HG03439 (cell line): ENCODE measurements around the gene AP1S1.
"Not testable (repeated sequence)": the region's sequence is repeated elsewhere in the genome, so short reads cannot be mapped to it uniquely, and the experiment has no call there.

Experiments used
- ATAC-seq: cut with Tn5 transposase; IDR thresholded peaks from one replicate; pipeline ENCODE4 v1.9.1; 2021; ENCODE audit warnings: mild to moderate bottlenecking, moderate library complexity; ENCODE audit not compliant: unreplicated experiment

The AP1S1 gene

DNA sequence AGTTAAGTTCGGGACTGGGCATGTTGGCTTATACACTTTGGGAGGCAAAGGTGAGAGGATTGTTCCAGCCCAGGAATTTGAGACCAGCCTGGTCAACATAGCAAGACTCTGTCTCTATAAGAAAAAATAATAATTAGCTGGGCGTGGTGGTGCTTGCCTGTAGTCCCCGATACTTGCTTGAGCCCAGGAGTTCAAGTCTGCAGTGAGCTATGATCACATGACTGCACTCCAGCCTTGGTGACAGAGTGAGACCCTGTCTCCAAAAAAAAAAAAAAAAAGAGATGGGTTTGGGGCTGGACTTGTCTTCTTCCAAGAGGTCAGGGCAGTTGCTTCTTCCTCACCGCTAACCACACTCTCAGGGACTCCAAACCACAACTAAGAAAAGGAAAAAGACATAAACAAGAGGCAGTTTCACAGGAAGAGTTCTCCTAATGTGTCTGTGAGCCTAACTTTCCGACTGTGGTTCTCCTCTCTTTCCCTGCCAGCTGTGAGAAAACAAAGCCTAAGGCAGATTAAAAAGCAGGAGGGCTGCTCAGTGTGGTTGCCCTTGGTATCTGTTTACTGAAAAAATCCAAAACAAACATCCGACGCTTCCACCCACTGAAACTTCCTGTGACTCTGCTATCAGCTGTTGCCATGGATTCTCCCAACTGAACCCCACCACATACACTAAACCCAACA lies 29.8 kb upstream of the AP1S1 start:
- ATAC-seq: no peak

DNA sequence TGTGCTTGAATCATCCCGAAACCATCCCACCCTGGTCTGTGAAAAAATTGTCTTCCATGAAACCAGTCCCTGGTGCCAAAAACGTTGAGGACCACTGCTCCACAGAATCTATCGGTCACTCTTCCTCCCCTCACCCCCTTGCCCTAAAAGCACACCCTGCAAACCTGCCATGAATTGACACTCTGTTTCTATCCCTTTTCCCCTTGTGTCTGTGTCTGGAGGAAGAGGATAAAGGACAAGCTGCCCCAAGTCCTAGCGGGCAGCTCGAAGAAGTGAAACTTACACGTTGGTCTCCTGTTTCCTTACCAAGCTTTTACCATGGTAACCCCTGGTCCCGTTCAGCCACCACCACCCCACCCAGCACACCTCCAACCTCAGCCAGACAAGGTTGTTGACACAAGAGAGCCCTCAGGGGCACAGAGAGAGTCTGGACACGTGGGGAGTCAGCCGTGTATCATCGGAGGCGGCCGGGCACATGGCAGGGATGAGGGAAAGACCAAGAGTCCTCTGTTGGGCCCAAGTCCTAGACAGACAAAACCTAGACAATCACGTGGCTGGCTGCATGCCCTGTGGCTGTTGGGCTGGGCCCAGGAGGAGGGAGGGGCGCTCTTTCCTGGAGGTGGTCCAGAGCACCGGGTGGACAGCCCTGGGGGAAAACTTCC lies 28.2 kb upstream of the AP1S1 start:
- no peak for ATAC-seq

DNA sequence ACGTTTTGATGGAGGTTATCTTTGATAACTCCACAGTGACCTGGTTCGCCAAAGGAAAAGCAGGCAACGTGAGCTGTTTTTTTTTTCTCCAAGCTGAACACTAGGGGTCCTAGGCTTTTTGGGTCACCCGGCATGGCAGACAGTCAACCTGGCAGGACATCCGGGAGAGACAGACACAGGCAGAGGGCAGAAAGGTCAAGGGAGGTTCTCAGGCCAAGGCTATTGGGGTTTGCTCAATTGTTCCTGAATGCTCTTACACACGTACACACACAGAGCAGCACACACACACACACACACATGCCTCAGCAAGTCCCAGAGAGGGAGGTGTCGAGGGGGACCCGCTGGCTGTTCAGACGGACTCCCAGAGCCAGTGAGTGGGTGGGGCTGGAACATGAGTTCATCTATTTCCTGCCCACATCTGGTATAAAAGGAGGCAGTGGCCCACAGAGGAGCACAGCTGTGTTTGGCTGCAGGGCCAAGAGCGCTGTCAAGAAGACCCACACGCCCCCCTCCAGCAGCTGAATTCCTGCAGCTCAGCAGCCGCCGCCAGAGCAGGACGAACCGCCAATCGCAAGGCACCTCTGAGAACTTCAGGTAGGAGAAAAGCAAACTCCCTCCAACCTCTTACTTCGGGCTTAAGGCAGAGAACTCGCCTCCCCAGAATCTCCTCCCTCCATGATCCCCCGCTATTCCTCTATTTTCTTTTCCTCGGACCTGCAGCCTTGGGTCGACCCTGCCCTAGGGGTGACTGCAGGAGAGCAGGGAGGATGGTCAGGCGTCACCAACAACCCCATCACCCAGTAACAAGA lies 27.4 kb upstream of the AP1S1 start, which contains the start of gene SERPINE1:
Gene SERPINE1 (plus strand): TSS at position 454 of the 809 bp plus-strand sequence. CDS start 1,290 bp downstream, outside the sequence.
- no peak for ATAC-seq

DNA sequence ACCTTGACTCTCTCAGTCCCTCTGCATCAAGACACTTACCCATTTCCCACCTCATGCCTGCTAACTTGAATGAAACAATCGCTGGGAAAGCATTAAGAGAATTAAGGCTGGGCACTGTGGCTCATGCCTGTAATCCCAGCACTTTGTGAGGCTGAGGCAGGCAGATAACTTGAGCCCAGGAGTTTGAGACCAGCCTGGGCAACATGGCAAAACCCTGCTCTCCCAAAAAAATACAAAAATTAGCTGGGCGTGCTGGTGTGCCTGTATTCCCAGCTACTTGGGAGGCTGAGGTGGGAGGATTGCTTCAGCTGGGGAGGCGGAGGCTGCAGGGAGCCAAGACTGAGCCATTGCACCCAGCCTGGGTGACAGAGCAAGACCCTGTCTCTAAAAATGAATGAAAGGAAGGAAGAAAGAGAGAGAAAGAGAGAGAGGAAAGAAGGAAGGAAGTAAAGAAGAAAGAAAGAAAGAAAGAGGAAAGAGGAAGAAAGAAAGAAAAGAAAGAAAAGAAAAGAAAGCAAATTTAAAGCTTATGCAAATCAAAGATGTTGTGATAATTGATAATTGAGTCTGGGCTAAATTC lies 26.7 kb upstream of the AP1S1 start:
- no peak for ATAC-seq

DNA sequence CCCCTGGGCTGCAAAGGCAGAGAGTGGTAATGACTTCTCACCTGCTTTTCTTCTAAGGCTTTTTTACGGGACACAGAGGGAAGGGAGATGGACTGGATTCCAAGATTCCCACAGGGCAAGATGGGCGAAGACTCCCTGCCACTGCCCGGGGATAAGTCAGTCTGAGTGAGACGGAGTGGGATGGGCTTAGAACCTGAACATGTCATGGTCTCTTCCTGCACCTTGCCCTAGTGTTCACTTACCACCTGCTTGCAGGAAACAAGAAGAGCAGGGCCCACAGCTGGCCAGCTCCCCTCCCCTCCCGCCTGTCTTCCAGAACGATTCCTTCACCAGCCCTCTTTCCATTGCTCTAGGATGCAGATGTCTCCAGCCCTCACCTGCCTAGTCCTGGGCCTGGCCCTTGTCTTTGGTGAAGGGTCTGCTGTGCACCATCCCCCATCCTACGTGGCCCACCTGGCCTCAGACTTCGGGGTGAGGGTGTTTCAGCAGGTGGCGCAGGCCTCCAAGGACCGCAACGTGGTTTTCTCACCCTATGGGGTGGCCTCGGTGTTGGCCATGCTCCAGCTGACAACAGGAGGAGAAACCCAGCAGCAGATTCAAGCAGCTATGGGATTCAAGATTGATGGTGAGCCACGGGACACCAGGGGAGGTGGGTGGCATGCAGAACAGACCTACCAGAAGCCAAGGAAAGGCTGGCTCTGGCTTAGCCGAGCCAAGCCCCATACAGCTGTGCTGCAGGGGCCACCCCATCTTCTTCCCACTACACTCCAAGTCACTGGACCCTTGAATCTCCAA lies 26.0 kb upstream of the AP1S1 start:
- no peak for ATAC-seq

DNA sequence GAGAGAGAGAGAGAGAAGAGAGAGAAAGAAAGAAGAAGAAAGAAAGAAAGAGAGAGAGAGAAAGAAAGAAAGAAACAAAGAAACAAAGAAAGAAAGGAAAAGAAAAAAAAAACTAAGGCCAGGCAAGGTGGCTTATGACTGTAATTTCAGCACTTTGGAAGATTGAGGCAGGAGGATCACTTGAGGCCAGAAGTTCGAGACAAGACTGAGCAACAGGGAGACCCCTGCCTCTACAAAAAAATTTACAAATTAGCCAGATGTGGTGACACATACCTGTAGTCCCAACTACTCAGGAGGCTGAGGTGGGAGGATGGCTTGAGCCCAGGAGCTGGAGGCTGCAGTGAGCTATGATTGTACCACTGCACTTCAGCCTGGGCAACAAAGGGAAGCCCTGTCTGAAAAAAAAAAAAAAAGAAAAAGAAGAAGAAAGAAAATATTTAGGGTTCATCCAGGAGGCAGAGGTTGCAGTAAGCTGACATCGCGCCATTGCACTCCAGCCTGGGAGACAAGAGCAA lies 24.6 kb upstream of the AP1S1 start:
- ATAC-seq: no peak

DNA sequence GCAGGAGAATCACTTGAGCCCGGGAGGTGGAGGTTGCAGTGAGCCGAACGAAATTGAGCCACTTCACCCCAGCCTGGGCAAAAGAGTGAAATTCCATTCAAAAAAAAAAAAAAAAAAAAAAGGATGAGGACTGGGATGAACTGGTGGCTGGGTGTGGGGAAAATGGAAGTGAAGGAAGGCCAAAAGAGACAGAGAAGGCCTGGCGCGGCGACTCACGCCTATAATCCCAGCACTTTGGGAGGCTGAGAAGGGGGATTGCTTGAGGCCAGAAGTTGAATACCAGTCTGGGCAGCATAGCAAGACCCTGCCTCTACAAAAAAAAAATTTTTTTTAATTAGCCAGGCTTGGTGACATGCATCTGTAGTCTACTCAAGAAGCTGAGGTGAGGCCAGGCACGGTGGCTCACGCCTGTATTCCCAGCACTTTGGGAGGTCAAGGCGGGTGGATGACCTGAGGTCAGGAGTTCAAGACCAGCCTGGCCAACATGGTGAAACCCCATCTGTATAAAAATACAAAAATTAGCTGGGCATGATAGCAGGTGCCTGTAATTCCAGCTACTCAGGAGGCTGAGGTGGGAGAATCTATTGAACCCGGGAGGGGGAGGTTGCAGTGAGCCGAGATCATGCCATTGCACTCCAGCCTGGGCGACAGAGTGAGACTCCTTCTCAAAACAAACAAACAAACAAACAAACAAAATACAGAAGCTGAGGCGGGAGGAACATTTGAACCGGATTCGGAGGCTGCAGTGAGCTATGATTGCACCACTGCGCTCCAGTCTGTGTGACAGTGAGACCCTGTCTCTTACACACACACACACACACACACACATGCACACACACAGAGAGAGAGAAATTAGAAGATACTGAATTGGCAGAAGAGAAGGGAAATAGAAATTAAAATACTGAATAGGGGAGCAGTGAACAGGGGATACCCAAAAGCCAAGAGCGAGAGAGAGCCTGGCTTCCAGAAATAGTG lies 21.4 kb upstream of the AP1S1 start:
- ATAC-seq: not testable (repeated sequence)

DNA sequence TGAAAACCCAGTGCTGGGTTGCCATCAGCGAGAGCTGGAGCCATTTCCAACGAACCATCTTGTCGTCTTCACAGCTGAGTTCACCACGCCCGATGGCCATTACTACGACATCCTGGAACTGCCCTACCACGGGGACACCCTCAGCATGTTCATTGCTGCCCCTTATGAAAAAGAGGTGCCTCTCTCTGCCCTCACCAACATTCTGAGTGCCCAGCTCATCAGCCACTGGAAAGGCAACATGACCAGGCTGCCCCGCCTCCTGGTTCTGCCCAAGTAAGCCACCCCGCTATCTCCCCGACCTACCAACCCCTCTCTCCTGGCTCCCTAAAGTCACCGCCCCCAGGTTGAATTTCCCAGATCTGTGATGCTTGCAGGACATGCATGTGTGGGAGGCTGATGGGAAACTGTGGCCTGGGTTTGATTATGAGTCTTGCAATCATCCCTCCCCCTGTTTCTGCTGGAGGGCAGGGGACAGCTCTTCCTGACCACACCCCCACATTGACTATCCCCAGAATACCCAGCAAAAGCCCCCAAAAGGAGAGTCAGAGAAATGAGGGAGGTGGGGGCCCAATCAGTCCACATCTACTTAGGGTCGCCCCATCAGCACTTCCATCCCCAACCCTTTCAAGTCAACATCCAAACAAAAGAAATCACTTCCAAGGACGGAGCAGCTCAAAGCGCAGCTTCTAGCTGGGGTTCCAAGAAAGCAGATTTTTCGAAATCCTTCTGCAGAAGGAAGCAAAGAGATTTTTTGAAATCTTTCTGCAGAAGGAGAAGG lies 20.5 kb upstream of the AP1S1 start:
- ATAC-seq: no peak

DNA sequence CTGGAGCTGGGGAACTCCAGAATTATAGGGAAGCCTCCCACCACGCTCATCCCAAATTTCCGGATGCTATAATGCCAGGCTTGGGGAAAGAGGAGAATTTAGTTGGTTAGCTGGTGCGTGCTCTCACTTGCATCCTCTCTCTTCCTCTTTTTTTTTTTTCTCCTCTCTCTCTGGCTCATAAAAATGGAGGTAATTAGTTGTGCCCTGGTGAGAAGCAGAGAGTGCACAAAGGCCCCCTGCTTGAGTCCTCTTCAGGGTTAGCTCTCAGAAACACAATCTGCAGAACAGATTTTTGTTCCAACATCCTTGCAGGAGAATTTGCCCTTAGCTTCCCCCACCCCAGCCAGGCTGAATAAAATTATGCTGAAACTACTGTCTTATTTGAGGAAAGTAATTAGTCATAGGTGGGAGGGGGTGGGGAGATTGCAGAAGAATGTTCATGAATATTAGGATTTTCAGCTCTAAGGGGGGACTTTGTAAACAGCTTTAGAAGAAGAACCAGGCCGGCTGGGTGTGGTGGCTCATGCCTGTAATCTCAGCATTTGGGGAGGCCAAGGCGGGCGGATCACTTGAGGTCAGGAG lies 19.8 kb upstream of the AP1S1 start:
- ATAC-seq: no peak

DNA sequence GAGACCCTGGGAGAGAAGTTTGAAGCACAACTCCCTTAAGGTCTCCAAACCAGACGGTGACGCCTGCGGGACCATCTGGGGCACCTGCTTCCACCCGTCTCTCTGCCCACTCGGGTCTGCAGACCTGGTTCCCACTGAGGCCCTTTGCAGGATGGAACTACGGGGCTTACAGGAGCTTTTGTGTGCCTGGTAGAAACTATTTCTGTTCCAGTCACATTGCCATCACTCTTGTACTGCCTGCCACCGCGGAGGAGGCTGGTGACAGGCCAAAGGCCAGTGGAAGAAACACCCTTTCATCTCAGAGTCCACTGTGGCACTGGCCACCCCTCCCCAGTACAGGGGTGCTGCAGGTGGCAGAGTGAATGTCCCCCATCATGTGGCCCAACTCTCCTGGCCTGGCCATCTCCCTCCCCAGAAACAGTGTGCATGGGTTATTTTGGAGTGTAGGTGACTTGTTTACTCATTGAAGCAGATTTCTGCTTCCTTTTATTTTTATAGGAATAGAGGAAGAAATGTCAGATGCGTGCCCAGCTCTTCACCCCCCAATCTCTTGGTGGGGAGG lies 16.5 kb upstream of the AP1S1 start:
- peak; percentile 16 for ATAC-seq

DNA sequence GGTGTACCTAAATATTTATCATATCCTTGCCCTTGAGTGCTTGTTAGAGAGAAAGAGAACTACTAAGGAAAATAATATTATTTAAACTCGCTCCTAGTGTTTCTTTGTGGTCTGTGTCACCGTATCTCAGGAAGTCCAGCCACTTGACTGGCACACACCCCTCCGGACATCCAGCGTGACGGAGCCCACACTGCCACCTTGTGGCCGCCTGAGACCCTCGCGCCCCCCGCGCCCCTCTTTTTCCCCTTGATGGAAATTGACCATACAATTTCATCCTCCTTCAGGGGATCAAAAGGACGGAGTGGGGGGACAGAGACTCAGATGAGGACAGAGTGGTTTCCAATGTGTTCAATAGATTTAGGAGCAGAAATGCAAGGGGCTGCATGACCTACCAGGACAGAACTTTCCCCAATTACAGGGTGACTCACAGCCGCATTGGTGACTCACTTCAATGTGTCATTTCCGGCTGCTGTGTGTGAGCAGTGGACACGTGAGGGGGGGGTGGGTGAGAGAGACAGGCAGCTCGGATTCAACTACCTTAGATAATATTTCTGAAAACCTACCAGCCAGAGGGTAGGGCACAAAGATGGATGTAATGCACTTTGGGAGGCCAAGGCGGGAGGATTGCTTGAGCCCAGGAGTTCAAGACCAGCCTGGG lies 15.9 kb upstream of the AP1S1 start:
- ATAC-seq: peak; percentile 69

DNA sequence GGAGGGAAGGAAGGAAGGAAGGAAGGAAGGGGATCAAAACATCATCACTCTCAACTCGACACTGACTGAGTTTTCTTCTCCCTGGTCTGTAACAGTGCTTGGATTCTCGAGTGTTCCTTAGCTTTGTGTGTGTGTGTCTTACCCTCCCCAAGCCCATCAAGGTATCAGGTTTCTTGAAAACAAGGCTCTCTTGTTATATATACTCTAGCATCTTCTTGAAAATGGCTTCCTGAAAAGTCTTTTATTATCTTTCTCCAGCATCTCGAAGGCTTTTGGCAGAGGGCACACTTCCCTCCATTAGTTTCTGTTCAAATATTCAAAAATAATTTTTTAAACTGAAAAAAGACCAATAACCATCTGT lies 14.0 kb upstream of the AP1S1 start:
- ATAC-seq: no peak

DNA sequence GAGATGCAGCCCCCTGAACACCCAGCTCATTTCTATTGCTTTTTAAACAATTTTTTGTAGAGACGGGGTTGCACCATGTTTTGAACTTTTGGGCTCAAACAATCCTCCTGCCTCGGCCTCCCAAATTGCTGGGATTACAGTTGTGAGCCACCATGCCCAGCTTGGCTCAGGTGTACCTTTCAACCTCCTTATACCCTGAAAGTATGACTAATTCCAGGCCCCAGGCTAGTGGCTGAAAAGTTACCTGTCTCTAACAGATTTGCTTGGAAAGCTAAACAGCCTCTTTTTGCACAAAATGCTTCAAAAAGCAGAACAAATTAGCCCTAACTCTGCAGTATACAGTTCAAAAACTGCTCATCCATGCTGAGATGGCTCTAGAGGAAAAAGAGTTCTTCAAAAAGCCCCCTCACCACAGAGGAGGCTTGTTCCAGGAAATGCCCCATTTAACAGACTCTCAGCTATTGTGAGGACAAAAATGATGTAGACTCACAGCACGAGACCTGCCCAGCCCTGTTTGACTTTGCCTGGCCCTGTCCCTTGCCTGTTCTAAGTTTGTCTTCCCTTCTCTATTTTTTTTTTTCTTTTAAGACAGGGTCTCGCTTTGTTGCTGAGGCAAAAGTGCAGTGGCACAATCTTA lies 13.4 kb upstream of the AP1S1 start:
- no peak for ATAC-seq

DNA sequence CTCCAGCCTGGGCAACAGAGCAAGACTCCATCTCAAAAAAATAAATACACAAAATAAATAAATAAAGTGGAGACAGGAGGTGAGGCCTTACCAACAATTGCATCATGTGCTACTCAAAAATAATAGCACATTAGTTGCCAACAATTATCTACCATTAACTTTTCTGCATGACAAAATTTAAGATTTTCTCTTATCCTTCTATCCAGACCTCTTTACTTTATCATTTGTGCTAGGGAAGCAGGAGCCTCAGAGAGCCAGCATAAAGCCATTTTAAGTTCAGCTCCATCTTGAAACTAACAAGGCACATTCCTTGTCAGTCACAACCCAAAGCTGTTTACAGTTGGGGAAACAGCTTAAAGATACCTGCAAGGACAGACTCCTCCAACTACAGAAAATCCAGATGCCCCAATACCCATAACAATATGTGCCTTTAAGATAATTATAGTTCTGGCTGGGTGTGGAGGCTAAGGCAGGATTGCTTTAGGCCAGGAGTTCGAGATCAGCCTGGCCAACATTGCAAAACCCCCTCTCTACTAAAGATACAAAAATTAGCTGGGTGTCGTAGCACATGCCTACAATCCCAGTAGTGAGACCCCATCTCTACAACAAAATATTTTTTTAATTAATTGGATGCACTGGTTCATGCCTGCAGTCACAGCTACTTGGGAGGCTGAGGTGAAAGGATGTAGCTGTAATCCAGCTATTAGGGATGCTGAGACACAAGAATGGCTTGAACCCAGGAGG lies 2.2 kb upstream of the AP1S1 start:
- no peak for ATAC-seq

DNA sequence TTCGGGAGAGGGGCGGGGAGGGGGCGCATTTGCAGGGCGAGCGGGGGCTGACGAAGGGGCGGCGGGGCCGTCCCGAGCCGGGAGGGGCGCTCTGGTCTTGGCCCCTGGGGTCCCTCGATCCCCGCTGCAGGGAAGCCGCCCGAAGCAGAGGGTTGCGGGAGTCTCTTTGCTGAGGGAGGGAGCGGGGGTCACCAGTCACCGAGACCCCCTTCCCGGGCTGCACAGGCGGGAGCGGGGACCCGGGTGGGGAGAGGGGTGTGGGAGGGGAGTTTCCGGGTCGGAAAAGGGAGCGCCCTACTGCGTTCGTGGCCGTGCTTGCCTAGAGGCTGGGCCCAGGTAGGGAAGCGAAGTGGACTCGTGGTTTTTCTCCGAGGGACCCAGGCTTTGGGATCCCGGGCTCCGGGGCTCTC lies 422 bp downstream of the AP1S1 start:
- no peak for ATAC-seq

DNA sequence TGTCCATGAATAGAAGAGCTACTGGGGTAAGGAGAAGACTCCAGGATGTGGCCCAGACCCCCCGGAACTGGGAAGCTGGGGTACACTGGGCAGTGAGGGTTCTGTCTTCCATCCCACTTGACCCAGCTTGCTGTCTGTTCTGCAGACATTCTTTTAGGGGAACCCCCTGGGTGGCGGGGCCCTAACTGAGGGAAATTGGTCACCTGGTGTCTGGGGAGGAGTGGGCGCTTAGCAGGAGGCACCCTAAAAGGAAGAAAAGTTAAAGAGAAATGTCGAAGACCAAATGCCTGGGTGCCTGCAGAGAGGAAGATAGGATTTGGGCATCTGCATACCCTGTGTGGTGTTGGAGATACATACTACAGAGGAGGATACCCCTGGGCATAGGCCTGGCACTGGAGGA lies 1.0 kb downstream of the AP1S1 start:
- no peak for ATAC-seq
